GM18873 (cell line): ENCODE results near the gene COPG1.
"Not testable (repeated sequence)": the region's sequence is repeated elsewhere in the genome, so short reads cannot be mapped to it uniquely, and the experiment has no call there.

ENCODE experiments used
- ATAC-seq: cut with Tn5 transposase; IDR thresholded peaks from one replicate; pipeline ENCODE4 v1.9.1; 2021; ENCODE audit warnings: mild to moderate bottlenecking, moderate library complexity, moderate number of reproducible peaks; ENCODE audit not compliant: unreplicated experiment, low FRiP score

The COPG1 gene

GRCh38 chr3:129238945-129239705, 10.3 kb upstream of the COPG1 start:
- ATAC-seq = no peak

DNA sequence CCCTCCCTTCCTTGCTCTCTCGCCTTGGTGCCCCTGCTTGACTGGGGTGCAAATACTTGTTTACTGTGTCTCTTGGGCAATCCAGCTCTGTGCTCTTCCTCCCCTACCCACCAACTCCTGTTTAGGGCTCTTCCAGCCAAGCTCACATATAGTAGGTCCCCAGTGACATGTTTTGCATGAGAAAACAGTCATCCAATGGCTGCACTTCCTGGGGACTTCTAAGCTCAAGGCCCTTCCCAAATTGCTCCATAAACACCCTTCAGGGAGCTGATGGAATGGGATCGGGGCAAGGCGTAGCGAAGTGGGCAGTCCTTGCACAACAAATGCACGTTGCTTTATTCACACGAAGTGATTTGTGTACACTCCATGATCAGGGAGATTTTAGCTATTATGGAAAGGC, 9.4 kb upstream of the COPG1 start:
- no peak for ATAC-seq

DNA sequence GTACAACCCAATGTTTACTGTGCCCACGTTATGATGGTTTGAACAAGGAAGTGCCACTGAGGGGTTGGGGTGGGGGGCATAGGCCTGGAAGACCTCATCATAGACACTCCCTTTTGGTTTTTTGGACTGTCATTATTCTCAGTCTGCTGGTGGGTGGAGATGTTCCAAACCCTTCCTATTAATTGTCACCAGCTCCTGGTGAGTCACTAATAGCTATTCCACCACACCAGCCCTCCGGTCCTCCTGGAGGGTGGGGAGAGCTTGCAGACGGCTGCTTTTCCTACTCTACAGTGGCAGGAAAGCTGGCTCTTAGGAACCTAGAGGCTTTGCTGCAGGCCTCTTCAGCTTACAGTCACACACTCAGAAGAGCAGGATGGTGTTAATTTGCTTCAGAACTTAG, 9.0 kb upstream of the COPG1 start:
- ATAC-seq = no peak

DNA sequence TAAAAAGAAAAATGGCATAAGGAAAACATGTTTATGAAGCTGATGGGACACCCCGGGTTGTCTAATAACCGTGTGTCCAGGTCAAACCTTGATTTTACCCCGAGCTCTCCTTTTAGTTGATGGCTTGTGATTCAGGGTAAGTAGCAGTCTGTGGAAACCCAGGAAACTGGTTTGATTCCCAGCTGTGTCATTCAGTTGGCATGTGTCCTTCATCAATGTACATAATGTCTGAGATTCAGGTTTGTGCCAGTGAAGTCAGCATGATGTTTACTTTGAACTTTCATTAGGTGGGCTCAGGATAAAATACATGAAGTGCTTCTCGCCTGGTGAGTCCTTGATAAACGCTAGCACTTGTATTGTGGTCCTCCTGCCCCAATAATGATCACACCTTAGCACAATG, 4.3 kb upstream of the COPG1 start:
- no peak for ATAC-seq

DNA sequence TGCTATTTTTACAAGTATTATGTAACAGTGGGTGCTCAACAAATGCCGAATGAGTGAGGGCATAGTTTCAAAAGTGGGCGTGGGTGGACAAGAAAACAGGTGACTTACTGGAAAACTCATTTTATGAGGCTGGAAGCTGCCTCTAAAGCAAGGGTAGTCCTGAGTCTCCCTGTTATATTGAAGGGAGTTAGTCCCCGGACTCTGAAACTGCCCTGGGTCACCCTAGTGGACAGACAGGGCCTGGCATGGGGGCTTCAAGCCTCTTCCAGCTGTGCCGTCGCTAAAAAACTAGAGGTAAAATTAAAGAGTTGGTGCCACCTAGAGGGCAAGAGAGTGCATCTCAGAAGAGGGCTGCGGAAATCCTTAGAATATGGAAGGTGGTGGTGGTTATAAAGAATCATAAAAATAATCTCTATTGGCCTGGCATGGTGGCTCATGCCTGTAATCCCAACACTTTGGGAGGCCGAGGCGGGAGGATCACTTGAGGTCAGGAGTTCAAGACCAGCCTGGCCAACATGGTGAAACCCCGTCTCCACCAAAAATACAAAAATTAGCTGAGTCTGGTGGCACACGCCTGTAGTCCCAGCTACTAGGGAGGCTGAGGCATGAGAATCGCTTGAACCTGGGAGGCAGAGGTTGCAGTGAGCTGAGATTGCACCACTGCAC, 3.6 kb upstream of the COPG1 start:
- ATAC-seq = peak; percentile 50

GRCh38 chr3:129246636-129247035, 2.8 kb upstream of the COPG1 start:
- no peak for ATAC-seq

GRCh38 chr3:129248286-129248979, 973 bp upstream of the COPG1 start:
- ATAC-seq = no peak

GRCh38 chr3:129252748-129253147, 3.3 kb downstream of the COPG1 start:
- ATAC-seq = no peak

DNA sequence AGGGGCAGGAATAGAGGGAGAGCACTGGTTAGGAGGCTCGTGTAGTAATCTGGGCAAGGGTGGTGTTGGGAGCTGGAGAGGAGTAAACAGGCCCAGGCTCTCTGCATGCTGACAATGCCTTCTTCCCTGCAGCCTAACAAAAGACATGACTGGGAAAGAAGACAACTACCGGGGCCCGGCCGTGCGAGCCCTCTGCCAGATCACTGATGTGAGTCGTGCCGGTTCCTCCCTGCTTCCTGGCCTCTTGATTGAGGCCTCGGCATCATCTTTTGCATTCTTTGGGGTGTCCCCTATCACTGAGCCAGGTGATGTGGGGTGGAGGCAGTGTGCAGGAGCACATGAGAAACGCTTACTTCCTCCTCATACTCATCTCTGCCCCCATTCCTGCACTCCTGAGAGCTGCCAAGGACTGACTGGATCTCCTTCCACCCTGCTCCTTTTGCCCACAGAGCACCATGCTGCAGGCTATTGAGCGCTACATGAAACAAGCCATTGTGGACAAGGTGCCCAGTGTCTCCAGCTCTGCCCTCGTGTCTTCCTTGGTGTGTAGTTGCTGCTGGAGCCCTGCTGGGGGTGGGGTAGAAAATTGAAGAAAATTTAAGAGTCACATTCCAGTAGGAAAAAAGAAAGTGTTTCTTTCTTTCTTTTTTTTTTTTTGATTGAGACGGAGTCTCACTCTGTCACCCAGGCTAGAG, 5.3 kb downstream of the COPG1 start:
- ATAC-seq = no peak

GRCh38 chr3:129256270-129256669, 6.9 kb downstream of the COPG1 start:
- ATAC-seq = no peak

- ATAC-seq = no peak
Measured at GRCh38 chr3:129257609-129258008, 8.2 kb downstream of the COPG1 start.

DNA sequence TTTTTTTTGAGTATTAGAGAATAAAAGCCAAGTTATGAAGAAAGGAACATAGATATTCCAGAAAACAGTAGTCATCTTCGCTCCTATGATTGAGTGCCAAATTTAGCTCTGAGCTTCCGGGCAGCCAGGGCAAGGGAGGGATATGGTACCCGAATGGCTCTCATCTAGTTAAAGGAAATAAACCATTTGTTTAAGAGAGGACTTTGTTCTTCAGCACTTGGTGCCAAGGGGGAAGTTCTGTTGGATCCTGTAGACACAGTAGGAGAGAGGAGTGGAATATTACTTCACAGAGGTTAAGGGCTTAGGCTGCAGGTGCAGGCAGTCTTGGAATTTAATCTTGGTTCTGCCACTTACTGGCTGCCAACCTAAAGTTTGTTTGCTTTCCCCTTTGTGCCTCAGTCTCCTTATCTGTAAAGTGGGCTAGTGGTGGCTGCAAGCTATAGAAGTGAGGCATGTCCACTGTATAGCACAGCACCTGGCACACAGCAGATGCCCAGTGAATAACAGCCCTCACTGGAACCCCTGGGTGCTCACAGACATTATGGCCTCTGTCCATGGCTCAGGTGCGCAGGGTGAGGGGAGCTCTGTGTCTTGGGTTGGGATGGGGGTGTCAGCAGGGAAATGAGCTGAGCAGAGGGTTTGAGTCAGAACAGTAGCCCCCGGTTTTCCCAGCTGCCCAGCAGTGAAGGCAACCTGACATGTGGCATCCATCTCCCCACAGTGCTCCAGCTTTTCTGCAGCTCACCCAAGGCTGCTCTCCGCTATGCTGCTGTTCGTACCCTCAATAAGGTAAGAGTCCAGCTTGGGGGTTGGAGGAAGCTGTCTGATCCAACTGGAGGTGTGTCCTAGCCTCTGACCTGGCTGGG, 10.4 kb downstream of the COPG1 start:
- ATAC-seq = no peak

- ATAC-seq = no peak
Measured at GRCh38 chr3:129260606-129261005, 11.2 kb downstream of the COPG1 start.

DNA sequence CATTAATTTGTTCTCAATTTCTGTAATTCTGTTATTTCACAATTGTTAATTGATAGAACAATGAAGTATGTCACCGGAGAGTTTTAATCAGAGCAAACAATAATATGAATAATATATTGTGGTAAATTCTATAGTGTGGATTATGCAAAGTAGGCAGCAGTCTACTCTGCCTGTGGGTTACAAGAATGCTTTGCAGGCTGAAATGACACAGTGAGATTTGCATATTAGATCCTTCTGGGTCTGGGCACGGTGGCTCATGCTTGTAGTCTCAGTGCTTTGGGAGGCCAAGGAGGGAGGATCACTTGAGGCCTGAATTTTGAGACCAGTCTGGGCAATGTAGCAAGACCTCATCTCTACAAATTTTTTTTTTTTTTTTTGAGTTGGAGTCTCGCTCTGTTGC, 12.5 kb downstream of the COPG1 start:
- ATAC-seq = no peak

DNA sequence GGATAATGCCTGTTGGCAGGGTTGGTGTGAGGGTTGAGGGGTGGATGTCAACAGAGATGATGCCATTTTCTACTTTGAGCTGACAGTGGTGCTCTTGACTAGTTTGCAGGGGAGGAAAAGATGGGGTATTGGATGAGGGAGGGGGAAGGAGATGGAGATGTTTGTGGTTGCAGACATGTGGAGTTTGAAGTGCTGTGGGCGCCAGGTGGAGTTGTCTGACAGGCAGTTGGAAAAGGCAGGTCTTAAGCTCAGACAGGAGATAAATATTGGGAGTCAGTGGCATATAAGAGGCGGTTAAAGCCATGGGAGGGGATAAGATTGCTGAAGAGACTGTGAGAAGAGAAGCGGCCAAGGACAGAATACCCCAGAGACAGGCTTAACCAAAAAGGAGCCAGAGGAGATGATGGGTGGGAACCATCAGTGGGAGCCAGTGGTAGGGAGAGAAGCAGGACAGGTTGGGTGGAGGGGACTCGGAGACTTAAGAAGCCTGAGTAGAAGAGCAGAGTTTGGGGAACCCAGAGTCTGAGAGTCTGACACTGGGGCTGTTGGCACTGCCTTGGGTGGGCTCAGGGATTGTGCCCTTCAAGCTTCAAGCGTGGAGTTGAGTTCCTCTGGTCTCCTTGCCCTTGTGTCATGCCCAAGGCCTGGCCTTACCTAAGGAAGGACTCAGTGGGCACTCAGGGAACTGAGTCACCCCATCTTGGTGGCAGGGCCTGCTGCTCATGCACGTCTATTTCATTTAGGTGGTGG, 13.9 kb downstream of the COPG1 start:
- no peak for ATAC-seq

DNA sequence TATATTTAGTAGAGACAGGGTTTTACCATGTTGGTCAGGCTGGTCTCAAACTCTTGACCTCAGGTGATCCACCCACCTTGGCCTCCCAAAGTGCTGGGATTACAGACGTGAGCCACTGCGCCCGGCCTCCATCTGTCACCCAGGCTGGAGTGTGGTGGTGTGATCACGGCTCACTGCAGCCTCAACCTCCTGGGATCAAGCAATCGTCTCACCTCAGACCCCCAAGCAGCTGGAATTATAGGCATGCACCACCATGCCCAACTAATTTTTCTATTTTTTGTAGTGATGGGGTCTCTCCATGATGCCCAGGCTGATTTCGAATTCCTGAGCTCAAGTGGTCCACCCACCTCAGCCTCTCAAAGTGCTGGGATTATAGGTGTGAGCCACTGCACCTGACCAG, 15.6 kb downstream of the COPG1 start:
- ATAC-seq = not testable (repeated sequence)

GRCh38 chr3:129266651-129267050, 17.2 kb downstream of the COPG1 start:
- ATAC-seq = no peak

DNA sequence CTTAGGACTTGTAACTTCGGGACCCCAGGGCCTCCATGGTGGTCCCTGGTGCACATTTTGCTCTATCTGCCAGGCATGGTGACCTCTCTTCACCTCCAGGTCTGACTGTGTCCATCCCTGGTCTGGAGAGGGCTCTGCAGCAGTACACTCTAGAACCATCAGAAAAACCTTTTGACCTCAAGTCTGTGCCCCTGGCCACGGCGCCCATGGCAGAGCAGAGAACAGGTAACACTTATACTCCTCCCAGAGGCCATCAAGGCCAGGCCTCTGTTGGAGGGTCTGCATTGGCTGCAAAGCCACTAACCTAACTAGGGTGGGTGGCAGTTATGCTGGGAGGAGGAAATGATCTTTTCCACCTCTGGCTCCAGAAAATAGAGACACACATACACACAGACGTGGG, 19.0 kb downstream of the COPG1 start:
- no peak for ATAC-seq

DNA sequence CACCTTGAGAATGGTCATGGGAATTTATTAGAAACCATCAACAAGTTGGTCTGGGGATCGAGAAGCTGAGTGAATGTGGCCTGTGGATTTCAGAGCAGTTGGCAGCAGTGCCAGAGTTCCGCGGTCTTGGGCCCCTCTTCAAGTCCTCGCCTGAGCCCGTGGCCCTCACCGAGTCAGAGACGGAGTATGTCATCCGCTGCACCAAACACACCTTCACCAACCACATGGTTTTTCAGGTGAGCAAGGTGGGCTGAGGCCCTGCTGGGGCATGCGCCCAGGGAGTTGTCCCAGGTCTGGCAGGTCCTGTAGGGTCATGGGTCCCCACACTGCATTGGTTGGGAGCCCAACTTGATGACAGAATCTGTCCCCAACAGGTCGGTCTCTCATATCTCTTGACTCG, 22.3 kb downstream of the COPG1 start:
- ATAC-seq = no peak
